ENCODE results near the gene POPDC3.
"Not testable (repeated sequence)": the region's sequence is repeated elsewhere in the genome, so short reads cannot be mapped to it uniquely, and the experiment has no call there.

Gene POPDC3

GRCh38 chr6:105179244-105180065, at the start of gene POPDC3:
TSS of gene POPDC3 (minus strand) at chr6:105180014. CDS start at chr6:105161909, 18,105 bp downstream.
- TF ChIP-seq PKNOX1 (IDR thresholded peaks at IDR 0.05), result no peak
- 0 out of 2 replicates have a peak, but pooled peaks have one; percentile 41 for TF ChIP-seq L3MBTL2 (conservative IDR thresholded peaks at IDR 0.05)
- no peak for TF ChIP-seq SP1 (IDR thresholded peaks at IDR 0.05)
- POLR2A ChIA-PET, result interaction anchor here (0.6 to 0.9 kb wide), 2 partner anchors 10 to 30 kb away, joined by 3 to 4 read pairs; no protein-coding TSS in a partner anchor
- peak; percentile 45 for DNase-seq (ENCODE audit: extremely low spot score)
- CTCF ChIA-PET, result interaction anchor here (0.7 kb wide), 1 partner anchor 13 kb away, joined by 3 read pairs; no protein-coding TSS in a partner anchor

DNA sequence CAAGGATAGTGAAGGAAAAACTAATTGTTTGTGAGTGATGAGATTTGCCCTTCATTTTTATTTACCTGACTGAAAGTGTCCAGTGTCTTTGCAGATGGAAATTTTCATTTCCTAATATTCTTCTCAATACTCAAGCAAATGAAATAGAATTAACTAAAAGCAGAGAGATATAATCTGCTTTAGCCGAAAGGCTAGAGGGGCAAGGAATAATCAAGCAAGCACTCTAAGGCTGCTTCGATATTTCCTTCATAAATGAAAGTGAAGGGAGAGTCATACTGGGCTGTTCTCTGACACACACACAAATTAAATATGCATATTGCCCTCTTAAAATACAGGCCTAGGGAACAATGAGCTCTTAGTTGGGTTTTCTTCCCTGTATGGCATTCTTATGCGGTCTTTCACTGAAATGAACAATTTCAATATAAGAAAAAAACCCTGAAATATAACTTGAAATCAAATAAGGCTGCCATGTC, 47.5 kb upstream of the POPDC3 start:
- POLR2A ChIA-PET, result interaction anchor here (0.7 kb wide), 1 partner anchor 12 kb away, joined by 3 read pairs; no protein-coding TSS in a partner anchor
- CTCF ChIA-PET, result interaction anchor here (1.2 kb wide), 1 partner anchor 51 kb away, joined by 3 read pairs; no protein-coding TSS in a partner anchor
- DNase-seq (ENCODE audit: extremely low spot score), result no peak
- TF ChIP-seq FOXK2 (IDR thresholded peaks at IDR 0.05) (no peak), BHLHE40 (IDR thresholded peaks at IDR 0.05; ENCODE audit: borderline replicate concordance) (no peak), NFRKB (IDR thresholded peaks at IDR 0.05) (no peak), SUZ12 (IDR thresholded peaks at IDR 0.05) (no peak), ELF4 (IDR thresholded peaks at IDR 0.05) (no peak), FOXM1 (IDR thresholded peaks at IDR 0.05; ENCODE audit: borderline replicate concordance) (no peak), HDGF (IDR thresholded peaks at IDR 0.05; ENCODE audit: borderline replicate concordance) (no peak), LEF1 (IDR thresholded peaks at IDR 0.05; ENCODE audit: borderline replicate concordance) (no peak), SP1 (IDR thresholded peaks at IDR 0.05) (no peak)

GRCh38 chr6:105226598-105227294, 46.9 kb upstream of the POPDC3 start:
- CTCF ChIA-PET, result interaction anchor here (1.2 kb wide), 1 partner anchor 51 kb away, joined by 3 read pairs; no protein-coding TSS in a partner anchor
- DNase-seq (ENCODE audit: extremely low spot score), result no peak
- TF ChIP-seq SP1 (IDR thresholded peaks at IDR 0.05) (no peak), NFRKB (IDR thresholded peaks at IDR 0.05) (no peak), HDGF (IDR thresholded peaks at IDR 0.05; ENCODE audit: borderline replicate concordance) (no peak), ELF4 (IDR thresholded peaks at IDR 0.05) (no peak), FOXK2 (IDR thresholded peaks at IDR 0.05) (no peak), FOXM1 (IDR thresholded peaks at IDR 0.05; ENCODE audit: borderline replicate concordance) (no peak), FOXA1 (IDR thresholded peaks at IDR 0.05) (no peak), L3MBTL2 (conservative IDR thresholded peaks at IDR 0.05) (no peak), ZNF384 (IDR thresholded peaks at IDR 0.05) (no peak), PKNOX1 (IDR thresholded peaks at IDR 0.05) (no peak), SUZ12 (IDR thresholded peaks at IDR 0.05) (no peak), TARDBP (IDR thresholded peaks at IDR 0.05) (no peak)
- POLR2A ChIA-PET, result interaction anchor here (0.7 kb wide), 1 partner anchor 12 kb away, joined by 3 read pairs; no protein-coding TSS in a partner anchor

- TF ChIP-seq SUZ12 (IDR thresholded peaks at IDR 0.05) (no peak), BHLHE40 (IDR thresholded peaks at IDR 0.05; ENCODE audit: borderline replicate concordance) (no peak), NFRKB (IDR thresholded peaks at IDR 0.05) (no peak), L3MBTL2 (conservative IDR thresholded peaks at IDR 0.05) (no peak)
- POLR2A ChIA-PET, result no interaction called here
- CTCF ChIA-PET, result no interaction called here
- DNase-seq (ENCODE audit: extremely low spot score), result no peak
Measured at GRCh38 chr6:105223242-105223641, 43.4 kb upstream of the POPDC3 start.

GRCh38 chr6:105221219-105221618, 41.4 kb upstream of the POPDC3 start:
- DNase-seq (ENCODE audit: extremely low spot score); POLR2A ChIA-PET: not testable (repeated sequence)
- CTCF ChIA-PET, result interaction anchor here (0.7 kb wide), 1 partner anchor 9 kb away, joined by 3 read pairs; no protein-coding TSS in a partner anchor

- ChIA-PET POLR2A (no interaction called here), CTCF (no interaction called here)
- DNase-seq (ENCODE audit: extremely low spot score), result no peak
- TF ChIP-seq BHLHE40 (IDR thresholded peaks at IDR 0.05; ENCODE audit: borderline replicate concordance), result no peak
Measured at GRCh38 chr6:105220186-105220585, 40.4 kb upstream of the POPDC3 start.

- CTCF ChIA-PET; DNase-seq (ENCODE audit: extremely low spot score); POLR2A ChIA-PET: not testable (repeated sequence)
Measured at GRCh38 chr6:105219218-105219617, 39.4 kb upstream of the POPDC3 start.

DNA sequence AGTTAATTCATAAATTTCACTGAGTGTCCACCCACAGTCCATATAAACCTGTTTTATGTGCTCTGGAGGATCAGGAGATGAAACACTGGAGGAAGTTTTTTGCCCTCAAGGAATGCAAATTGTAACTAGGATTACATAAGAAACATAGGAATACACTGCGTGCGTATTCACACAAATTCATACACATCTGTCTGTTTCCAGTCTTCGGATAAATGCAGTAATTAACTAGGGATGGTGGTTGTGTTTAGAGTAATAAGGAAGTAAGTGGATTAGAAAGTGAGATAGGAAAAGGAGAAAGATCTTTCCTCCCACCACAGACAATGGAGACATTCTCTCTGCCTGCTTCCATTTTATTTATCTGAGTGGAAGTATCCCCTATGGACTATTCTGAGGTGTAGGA, 35.7 kb upstream of the POPDC3 start:
- DNase-seq (ENCODE audit: extremely low spot score), result no peak
- CTCF ChIA-PET, result no interaction called here
- POLR2A ChIA-PET, result interaction anchor here (0.6 kb wide), 1 partner anchor 11 kb away, joined by 3 read pairs; no protein-coding TSS in a partner anchor
- TF ChIP-seq PKNOX1 (IDR thresholded peaks at IDR 0.05) (no peak), ELF4 (IDR thresholded peaks at IDR 0.05) (no peak), FOXA1 (IDR thresholded peaks at IDR 0.05) (no peak), SP1 (IDR thresholded peaks at IDR 0.05) (no peak), BHLHE40 (IDR thresholded peaks at IDR 0.05; ENCODE audit: borderline replicate concordance) (no peak)

All from HEK293T (cell line).